Fibroblast of lung (primary cell): ENCODE results near the gene CHST8. TPM values are rescaled to one million over a fixed set of nuclear protein-coding genes. Genes with fewer than 3 reads are reported as not detected.

Experiments
- DNase-seq, 2 donors: peaks; one replicate each; pipeline versions ENCODE4 v3.0.0 to v3.0.0-alpha.2; 2010; ENCODE audit warnings: low read depth in 2 of 2
- H2AFZ ChIP-seq: 2 replicates; pipeline ENCODE4 v1.5.1; 2012; ENCODE audit warnings: low read length, control low read depth, inconsistent platforms
- H3K27ac ChIP-seq: 2 replicates; pipeline ENCODE4 v1.5.1; 2011; ENCODE audit warnings: low read length, control low read depth; ENCODE audit not compliant: insufficient read depth
- H3K27me3 ChIP-seq: 2 replicates; pipeline ENCODE4 v1.5.1; 2011; ENCODE audit warnings: mild to moderate bottlenecking, low read length; ENCODE audit not compliant: control insufficient read depth, insufficient read depth
- H3K36me3 ChIP-seq: 2 replicates; pipeline ENCODE4 v1.5.1; 2011; ENCODE audit warnings: low read length; ENCODE audit not compliant: control insufficient read depth, insufficient read depth
- H3K4me1 ChIP-seq: 2 replicates; pipeline ENCODE4 v1.5.1; 2011; ENCODE audit warnings: low read length; ENCODE audit not compliant: control insufficient read depth, insufficient read depth; ENCODE audit errors: extremely low read depth
- H3K4me2 ChIP-seq: 2 replicates; pipeline ENCODE4 v1.5.1; 2011; ENCODE audit warnings: low read length, control low read depth; ENCODE audit not compliant: insufficient read depth; ENCODE audit errors: extremely low read depth
- H3K4me3 ChIP-seq, 4 experiments: fragments of 200-600 bp in 1 of 4; sonication (generic) in 1 of 4; replicated peaks in 1 of 4; 2 replicates each; pipeline ENCODE4 v1.5.1; 2011 to 2016; ENCODE audit warnings: low read length in 4 of 4, low read depth in 3 of 4, mild to moderate bottlenecking in 3 of 4, control low read depth in 2 of 4, inconsistent platforms in 1 of 4, mixed read lengths in 1 of 4; ENCODE audit not compliant: insufficient read depth in 1 of 4; ENCODE audit errors: control extremely low read depth in 1 of 4
- H3K79me2 ChIP-seq: 2 replicates; pipeline ENCODE4 v1.5.1; 2012; ENCODE audit warnings: mild to moderate bottlenecking, low read length, inconsistent platforms; ENCODE audit not compliant: control insufficient read depth, insufficient read depth
- H3K9ac ChIP-seq: 2 replicates; pipeline ENCODE4 v1.5.1; 2011; ENCODE audit warnings: mild to moderate bottlenecking, low read length, control low read depth; ENCODE audit not compliant: insufficient read depth
- H3K9me3 ChIP-seq: 2 replicates; pipeline ENCODE4 v1.5.1; 2012; ENCODE audit warnings: low read depth, low read length; ENCODE audit not compliant: control insufficient read depth, insufficient read depth
- H4K20me1 ChIP-seq: 2 replicates; pipeline ENCODE4 v1.5.1; 2011; ENCODE audit warnings: low read length; ENCODE audit not compliant: control insufficient read depth, insufficient read depth; ENCODE audit errors: extremely low read depth
- EZH2 ChIP-seq: IDR thresholded peaks from 2 replicates; pipeline ENCODE4 v1.5.1; 2012; ENCODE audit warnings: low read length, control low read depth, mild to moderate bottlenecking; ENCODE audit errors: missing control alignments
- polyA plus RNA-seq, 2 donors: library from polyadenylated mRNA; depleted of rRNA in 1 of 2; stranded (reverse) in 1 of 2; unstranded in 1 of 2; fragments of >200 nt; gene quantifications; 2 replicates each; pipeline ENCODE4 v1.2.1, GENCODE V29; 2011 to 2012; ENCODE audit warnings: missing spikeins in 1 of 2
- total RNA-seq: library from RNA; depleted of rRNA; stranded (reverse); fragments of >200 nt; gene quantifications from 2 replicates; pipeline ENCODE4 v1.2.1, GENCODE V29; 2014
- TF ChIP-seq, protein P1 (sequence below), 2 donors: IDR thresholded peaks in 1 of 2; conservative IDR thresholded peaks in 1 of 2; 1 replicate in 1 of 2; 2 replicates in 1 of 2; pipeline ENCODE4 v1.5.1; 2011 to 2012; ENCODE audit warnings: low read length in 2 of 2, control low read depth in 1 of 2, inconsistent platforms in 1 of 2, low read depth in 1 of 2, mild to moderate bottlenecking in 1 of 2

The CHST8 gene
- total and polyA plus RNA-seq, 2 donors (not counting 1 experiment from before 2014, with no cell fraction given): not detected

DNA sequence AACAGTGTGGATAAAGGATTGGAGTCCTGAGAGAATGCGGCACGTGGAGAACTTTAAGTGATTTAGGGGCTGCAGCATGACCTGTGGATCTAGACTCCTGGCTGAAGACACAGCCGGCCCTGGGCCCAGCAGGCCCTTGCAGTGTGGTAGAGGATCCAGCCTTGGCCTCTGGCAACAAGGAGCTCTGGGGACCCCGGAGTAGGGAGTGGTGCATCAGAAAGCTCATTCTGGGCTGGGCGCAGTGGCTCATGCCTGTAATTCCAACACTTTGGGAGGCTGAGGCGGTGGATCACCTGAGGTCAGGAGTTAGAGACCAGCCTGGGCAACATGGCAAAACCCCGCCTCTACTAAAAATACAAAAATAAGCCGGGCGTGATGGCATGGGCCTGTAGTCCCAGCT lies 76.0 kb downstream of the CHST8 start:
- DNase-seq: no peak
- no peaks in the 10 kb centered on the region for H3K79me2 ChIP-seq

DNA sequence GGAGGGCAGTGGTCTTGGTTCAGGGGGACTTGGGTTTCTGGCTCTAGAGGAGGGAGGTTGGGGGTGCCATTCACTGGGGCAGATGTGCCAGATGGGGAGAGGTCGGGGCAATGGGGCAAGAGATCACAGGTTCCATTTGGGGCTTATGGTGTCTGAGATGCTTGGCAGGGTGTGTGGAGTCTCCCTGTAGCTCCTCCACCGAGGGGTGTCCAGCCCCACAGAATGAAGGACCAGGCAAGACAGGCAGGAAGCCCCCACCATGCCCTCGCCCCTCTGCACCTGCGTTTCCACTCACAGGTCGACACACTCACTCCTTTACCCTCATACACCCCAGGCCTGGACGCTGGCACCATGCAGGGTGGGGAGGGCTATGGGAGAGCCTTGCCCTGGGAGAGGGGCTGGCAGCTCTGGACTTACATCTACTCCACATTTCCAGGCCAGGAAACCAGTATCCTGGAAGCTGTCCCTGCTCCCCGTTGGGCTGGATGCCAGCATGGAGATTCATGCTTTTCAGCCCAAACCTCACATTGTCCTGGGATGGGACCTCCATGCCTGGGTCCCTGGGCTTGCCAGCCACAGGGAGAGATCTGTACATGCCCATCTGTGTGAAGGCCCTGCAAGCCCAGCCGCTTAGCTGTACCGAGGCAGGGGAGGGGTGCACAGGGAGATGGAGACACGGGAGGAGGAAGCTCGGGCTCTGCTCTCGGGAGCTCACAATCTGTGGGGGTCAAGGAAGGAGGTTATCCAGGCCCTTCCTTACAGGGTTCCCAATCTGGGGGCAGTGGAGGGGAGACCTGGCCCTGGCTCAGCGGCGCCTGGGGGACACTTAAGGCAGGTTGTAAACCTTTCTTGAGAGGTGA lies 77.1 kb downstream of the CHST8 start:
- no peak overlapping the region for H2AFZ ChIP-seq

More for the DNA sequence above, 76.0 kb downstream of the CHST8 start:
- H3K27me3 ChIP-seq: no peaks in the 10 kb centered on the region
- TF ChIP-seq, protein P1, sequence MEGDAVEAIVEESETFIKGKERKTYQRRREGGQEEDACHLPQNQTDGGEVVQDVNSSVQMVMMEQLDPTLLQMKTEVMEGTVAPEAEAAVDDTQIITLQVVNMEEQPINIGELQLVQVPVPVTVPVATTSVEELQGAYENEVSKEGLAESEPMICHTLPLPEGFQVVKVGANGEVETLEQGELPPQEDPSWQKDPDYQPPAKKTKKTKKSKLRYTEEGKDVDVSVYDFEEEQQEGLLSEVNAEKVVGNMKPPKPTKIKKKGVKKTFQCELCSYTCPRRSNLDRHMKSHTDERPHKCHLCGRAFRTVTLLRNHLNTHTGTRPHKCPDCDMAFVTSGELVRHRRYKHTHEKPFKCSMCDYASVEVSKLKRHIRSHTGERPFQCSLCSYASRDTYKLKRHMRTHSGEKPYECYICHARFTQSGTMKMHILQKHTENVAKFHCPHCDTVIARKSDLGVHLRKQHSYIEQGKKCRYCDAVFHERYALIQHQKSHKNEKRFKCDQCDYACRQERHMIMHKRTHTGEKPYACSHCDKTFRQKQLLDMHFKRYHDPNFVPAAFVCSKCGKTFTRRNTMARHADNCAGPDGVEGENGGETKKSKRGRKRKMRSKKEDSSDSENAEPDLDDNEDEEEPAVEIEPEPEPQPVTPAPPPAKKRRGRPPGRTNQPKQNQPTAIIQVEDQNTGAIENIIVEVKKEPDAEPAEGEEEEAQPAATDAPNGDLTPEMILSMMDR (conservative IDR thresholded peaks at IDR 0.05 in 1 of 2, IDR thresholded peaks at IDR 0.05 in 1 of 2; ENCODE audit: low read depth in 1 of 2, low read length in 2 of 2): no peak
- no peak for TF ChIP-seq EZH2
- no peaks in the 10 kb centered on the region for H3K36me3 ChIP-seq
- no peaks in the 10 kb centered on the region for H4K20me1 ChIP-seq
- no peak overlapping the region for H3K4me3 ChIP-seq
- H3K4me1 ChIP-seq: no peaks in the 10 kb centered on the region
- no peak overlapping the region for H3K4me2 ChIP-seq
- no peaks in the 10 kb centered on the region for H3K9me3 ChIP-seq
- no peak overlapping the region for H3K9ac ChIP-seq
- no peak overlapping the region for H3K27ac ChIP-seq
- H2AFZ ChIP-seq: no peak overlapping the region

DNA sequence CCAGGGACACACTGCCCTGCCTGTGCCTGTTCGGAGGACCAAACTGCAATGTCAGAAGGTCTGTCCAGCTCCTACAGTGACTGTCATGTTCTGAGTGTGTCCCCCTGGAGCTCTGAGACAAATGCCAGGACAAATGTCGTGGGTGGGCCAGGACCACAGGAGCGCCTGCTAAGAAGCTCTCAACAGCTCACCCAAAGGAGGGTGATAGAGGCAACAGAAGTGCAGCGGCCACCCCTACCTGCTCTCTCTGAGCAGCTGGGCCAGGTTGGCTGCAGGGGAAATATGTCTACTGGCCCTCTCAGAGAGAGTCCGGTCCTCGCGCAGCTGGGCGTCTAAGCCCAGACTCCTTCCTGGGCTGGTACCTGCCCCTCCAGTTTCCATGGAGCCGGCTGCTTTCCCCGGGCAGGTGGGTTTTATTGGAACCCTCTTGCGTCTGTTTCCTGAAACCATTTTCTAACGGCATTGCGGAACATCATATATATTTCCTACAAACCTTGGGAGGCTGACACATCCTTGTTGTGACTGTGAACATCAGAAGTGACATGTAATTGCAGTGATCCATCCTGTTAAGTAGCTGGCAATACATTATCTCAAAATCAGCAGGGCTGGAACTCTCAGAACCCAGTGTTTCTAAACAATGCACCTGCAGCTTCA lies 78.1 kb downstream of the CHST8 start:
- no peak for TF ChIP-seq EZH2
- TF ChIP-seq, protein P1 (conservative IDR thresholded peaks at IDR 0.05 in 1 of 2, IDR thresholded peaks at IDR 0.05 in 1 of 2; ENCODE audit: low read depth in 1 of 2, low read length in 2 of 2): no peak
- no peaks in the 10 kb centered on the region for H3K27me3 ChIP-seq
- H3K4me1 ChIP-seq: no peaks in the 10 kb centered on the region
- H3K4me2 ChIP-seq: no peak overlapping the region
- no peak overlapping the region for H3K27ac ChIP-seq
- no peak overlapping the region for H3K4me3 ChIP-seq
- H3K79me2 ChIP-seq: no peaks in the 10 kb centered on the region
- H4K20me1 ChIP-seq: no peaks in the 10 kb centered on the region
- no peaks in the 10 kb centered on the region for H3K36me3 ChIP-seq
- DNase-seq: no peak
- H3K9me3 ChIP-seq: no peaks in the 10 kb centered on the region
- no peak overlapping the region for H3K9ac ChIP-seq
- H2AFZ ChIP-seq: no peak overlapping the region

More for the DNA sequence above, 77.1 kb downstream of the CHST8 start:
- no peak for DNase-seq
- H3K9ac ChIP-seq: no peak overlapping the region
- H3K4me3 ChIP-seq: no peak overlapping the region
- H3K4me1 ChIP-seq: no peaks in the 10 kb centered on the region
- TF ChIP-seq, protein P1 (conservative IDR thresholded peaks at IDR 0.05 in 1 of 2, IDR thresholded peaks at IDR 0.05 in 1 of 2; ENCODE audit: low read depth in 1 of 2, low read length in 2 of 2): no peak
- TF ChIP-seq EZH2: no peak
- no peaks in the 10 kb centered on the region for H3K79me2 ChIP-seq
- no peaks in the 10 kb centered on the region for H3K9me3 ChIP-seq
- H4K20me1 ChIP-seq: no peaks in the 10 kb centered on the region
- no peaks in the 10 kb centered on the region for H3K36me3 ChIP-seq
- H3K27me3 ChIP-seq: no peaks in the 10 kb centered on the region
- no peak overlapping the region for H3K4me2 ChIP-seq
- no peak overlapping the region for H3K27ac ChIP-seq
